Liver (tissue), 10 donors: ENCODE results near the gene DHH. TPM values are rescaled to one million over a fixed set of nuclear protein-coding genes. Genes with fewer than 3 reads are reported as not detected.

Experiments used
- DNase-seq: peaks from one replicate; pipeline ENCODE4 v3.0.0-alpha.2; 2017; ENCODE audit warnings: low spot score
- H3K27ac ChIP-seq, 2 donors: one replicate each; pipeline ENCODE4 v1.7.0; 2013; ENCODE audit warnings: inconsistent platforms in 2 of 2, low read length in 2 of 2, control low read depth in 1 of 2, low read depth in 1 of 2, mild to moderate bottlenecking in 1 of 2
- H3K27me3 ChIP-seq, 4 donors: one replicate each; pipeline versions ENCODE4 v1.6.1 to v1.7.0; 2013; ENCODE audit warnings: low read length in 3 of 4, inconsistent platforms in 1 of 4, mild to moderate bottlenecking in 1 of 4, moderate library complexity in 1 of 4; ENCODE audit not compliant: control insufficient read depth in 4 of 4, insufficient read depth in 4 of 4
- H3K36me3 ChIP-seq, 4 donors: one replicate each; pipeline versions ENCODE4 v1.6.1 to v1.7.0; 2013; ENCODE audit warnings: low read length in 3 of 4, mild to moderate bottlenecking in 3 of 4, low read depth in 1 of 4, moderate library complexity in 1 of 4; ENCODE audit not compliant: control insufficient read depth in 4 of 4, insufficient read depth in 3 of 4
- H3K4me1 ChIP-seq, 4 donors: one replicate each; pipeline versions ENCODE4 v1.6.1 to v1.7.0; 2013; ENCODE audit warnings: low read length in 3 of 4, mild to moderate bottlenecking in 3 of 4, moderate library complexity in 1 of 4; ENCODE audit not compliant: control insufficient read depth in 4 of 4, insufficient read depth in 4 of 4
- H3K4me3 ChIP-seq, 3 donors: one replicate each; pipeline versions ENCODE4 v1.6.1 to v1.7.0; 2013; ENCODE audit warnings: low read length in 3 of 3, control low read depth in 1 of 3, low read depth in 1 of 3, mild to moderate bottlenecking in 1 of 3
- H3K9ac ChIP-seq, 2 donors: one replicate each; pipeline ENCODE4 v1.7.0; 2013; ENCODE audit warnings: low read length in 2 of 2, mild to moderate bottlenecking in 2 of 2, moderate library complexity in 2 of 2, control low read depth in 1 of 2, low read depth in 1 of 2
- H3K9me3 ChIP-seq, 4 donors: one replicate each; pipeline versions ENCODE4 v1.6.1 to v1.7.0; 2013; ENCODE audit warnings: low read length in 3 of 4; ENCODE audit not compliant: control insufficient read depth in 4 of 4
- ATF3 ChIP-seq: IDR thresholded peaks from 2 replicates; pipeline ENCODE4 v1.6.1; 2016; ENCODE audit warnings: antibody characterized with exemption
- CTCF ChIP-seq: fragments of 150-350 bp; IDR thresholded peaks from 2 replicates; pipeline ENCODE4 v1.5.1; 2017; ENCODE audit warnings: improper control_type of control experiment, low read depth, low read length; ENCODE audit not compliant: missing input control
- EGR1 ChIP-seq, 2 donors: IDR thresholded peaks; 2 replicates each; pipeline ENCODE4 v1.6.1; 2016 to 2018; ENCODE audit warnings: antibody characterized with exemption in 2 of 2, low read depth in 2 of 2
- FOXA1 ChIP-seq: IDR thresholded peaks from 2 replicates; pipeline ENCODE4 v1.6.1; 2016; ENCODE audit warnings: antibody characterized with exemption
- FOXA2 ChIP-seq: IDR thresholded peaks from 2 replicates; pipeline ENCODE4 v1.6.1; 2016; ENCODE audit warnings: antibody characterized with exemption
- GABPA ChIP-seq, 2 donors: IDR thresholded peaks in 1 of 2; conservative IDR thresholded peaks in 1 of 2; 2 replicates each; pipeline ENCODE4 v1.6.1; 2016; ENCODE audit warnings: antibody characterized with exemption in 2 of 2, mild to moderate bottlenecking in 1 of 2, moderate library complexity in 1 of 2
- HNF4A ChIP-seq, 2 donors: conservative IDR thresholded peaks; 2 replicates each; pipeline ENCODE4 v1.6.1; 2016; ENCODE audit warnings: antibody characterized with exemption in 2 of 2, mild to moderate bottlenecking in 2 of 2
- HNF4G ChIP-seq: IDR thresholded peaks from 2 replicates; pipeline ENCODE4 v1.6.1; 2016; ENCODE audit warnings: antibody characterized with exemption
- JUND ChIP-seq, 2 donors: IDR thresholded peaks; 2 replicates each; pipeline ENCODE4 v1.6.1; 2016; ENCODE audit warnings: antibody characterized with exemption in 2 of 2
- MAX ChIP-seq: IDR thresholded peaks from 2 replicates; pipeline ENCODE4 v1.6.1; 2016; ENCODE audit warnings: antibody characterized with exemption
- NR2F2 ChIP-seq: IDR thresholded peaks from 2 replicates; pipeline ENCODE4 v1.6.1; 2016; ENCODE audit warnings: antibody characterized with exemption
- REST ChIP-seq: IDR thresholded peaks from 2 replicates; pipeline ENCODE4 v1.6.1; 2016; ENCODE audit warnings: antibody characterized with exemption, mild to moderate bottlenecking
- RXRA ChIP-seq, 2 donors: IDR thresholded peaks; 2 replicates each; pipeline ENCODE4 v1.6.1; 2017 to 2018; ENCODE audit warnings: antibody characterized with exemption in 2 of 2, mild to moderate bottlenecking in 1 of 2
- SP1 ChIP-seq: IDR thresholded peaks from 2 replicates; pipeline ENCODE4 v1.6.1; 2018; ENCODE audit warnings: antibody characterized with exemption, mild to moderate bottlenecking
- YY1 ChIP-seq: IDR thresholded peaks from 2 replicates; pipeline ENCODE4 v1.6.1; 2016; ENCODE audit warnings: antibody characterized with exemption, mild to moderate bottlenecking
- ZBTB33 ChIP-seq: IDR thresholded peaks from 2 replicates; pipeline ENCODE4 v1.6.1; 2016; ENCODE audit warnings: antibody characterized with exemption
- WGBS: extraction: QIAGEN DNeasy Blood & Tissue Kit; methylation state at CpG from one replicate; pipeline ENCODE4 v1.1.7; 2013; 5-methylcytosine and 5-hydroxymethylcytosine counted together
- polyA plus RNA-seq, 2 donors: library from polyadenylated mRNA; stranded (reverse) in 1 of 2; unstranded in 1 of 2; fragments of 200-250 nt in 1 of 2; fragments of >200 nt in 1 of 2; fragmentation: Nextera tagmentation in 1 of 2; extraction: Ambion mirVana in 1 of 2; gene quantifications; one replicate each; pipeline versions ENCODE4 v1.2.1 to v1.2.3, GENCODE V29; 2013 to 2015
- small RNA-seq: library from RNA; depleted of rRNA; stranded (forward); fragments of <200 nt; gene quantifications from one replicate; pipeline ENCODE3, GENCODE V24; 2014
- total RNA-seq, 2 donors: library from RNA; depleted of rRNA; stranded (reverse); fragments of >200 nt; gene quantifications; one replicate each; pipeline ENCODE4 v1.2.3, GENCODE V29; 2014
- donor health status: healthy.
- donor health status: healthy.
- donor health status: healthy.
- donor health status: healthy.
- donor health status: healthy.

Gene DHH
- total and polyA plus RNA-seq, 4 donors, result 0.08 to 0.09 (median 0.09) TPM; not detected in 1

- Histone ChIP-seq H3K9me3 (no peaks in the 10 kb centered on the region), H3K4me1 (no peaks in the 10 kb centered on the region), H3K27ac (no peak overlapping the region), H3K9ac (no peak overlapping the region), H3K36me3 (peaks cover 21 to 92% (median 57%) of the 10 kb centered on the region in 4 donors), H3K27me3 (no peaks in the 10 kb centered on the region), H3K4me3 (no peak overlapping the region)
- no peak for DNase-seq
- 94% methylated on average over 9 of the region's 9 CpGs for WGBS
- no peak for TF ChIP-seq HNF4G
- TF ChIP-seq EGR1 (IDR thresholded peaks at IDR 0.05; ENCODE audit: low read depth in 2 of 2), result no peak
- TF ChIP-seq FOXA2, result no peak
- no peak for TF ChIP-seq NR2F2
- TF ChIP-seq YY1, result no peak
- TF ChIP-seq HNF4A (conservative IDR thresholded peaks at IDR 0.05), result no peak
- no peak for TF ChIP-seq ZBTB33
- no peak for TF ChIP-seq JUND (IDR thresholded peaks at IDR 0.05)
- no peak for TF ChIP-seq MAX
- TF ChIP-seq CTCF, result no peak
- TF ChIP-seq ATF3, result no peak
- TF ChIP-seq FOXA1, result no peak
- TF ChIP-seq REST, result no peak
- no peak for TF ChIP-seq SP1
- TF ChIP-seq GABPA (IDR thresholded peaks at IDR 0.05 in 1 of 2, conservative IDR thresholded peaks at IDR 0.05 in 1 of 2), result no peak
- TF ChIP-seq RXRA (IDR thresholded peaks at IDR 0.05), result no peak
Measured at GRCh38 chr12:49037111-49037946, 57.3 kb downstream of the DHH start.

Small RNA genes lying within 50 kb of the gene (small RNA-seq; reads per million reads assigned to genes)
- not detected for gene RF00019

Other genes with a start within 250 kb of the DHH start
- gene DDX23, start 242.6 kb downstream of the DHH start, total RNA-seq, result 10 to 100 TPM; 34.4 to 60.6 TPM
- 10 to 100 TPM; 16.9 to 25.1 TPM for gene DDX23, start 242.6 kb downstream of the DHH start, polyA plus RNA-seq
- gene RND1, start 228.9 kb downstream of the DHH start, total RNA-seq, result 1 to 10 TPM; 7.7 to 8.5 TPM
- 10 to 100 TPM in 1 of 2 donors, 1 to 10 TPM in 1; 8.5 to 16.5 TPM for gene RND1, start 228.9 kb downstream of the DHH start, polyA plus RNA-seq
- 10 to 100 TPM; 28.6 to 37.3 TPM for gene FKBP11, start 169.3 kb downstream of the DHH start, total RNA-seq
- 100 to 1,000 TPM in 1 of 2 donors, 10 to 100 TPM in 1; 92.5 to 162 TPM for gene FKBP11, start 169.3 kb downstream of the DHH start, polyA plus RNA-seq
- gene ARF3, start 137.3 kb downstream of the DHH start, total RNA-seq, result 10 to 100 TPM; 17.1 to 21.6 TPM
- 10 to 100 TPM; 14.1 to 29.5 TPM for gene ARF3, start 137.3 kb downstream of the DHH start, polyA plus RNA-seq
- under 1 TPM in 1 of 2 donors, not detected in 1; 0.08 TPM for gene WNT10B, start 123.1 kb downstream of the DHH start, total RNA-seq
- under 1 TPM in 1 of 2 donors, not detected in 1; 0.05 TPM for gene WNT10B, start 123.1 kb downstream of the DHH start, polyA plus RNA-seq
- not detected for gene WNT1, start 116.5 kb downstream of the DHH start, total RNA-seq
- not detected for gene WNT1, start 116.5 kb downstream of the DHH start, polyA plus RNA-seq
- gene DDN, start 95.4 kb downstream of the DHH start, total RNA-seq, result under 1 TPM in 1 of 2 donors, not detected in 1; 0.09 TPM
- gene DDN, start 95.4 kb downstream of the DHH start, polyA plus RNA-seq, result not detected
- gene PRKAG1, start 76.0 kb downstream of the DHH start, total RNA-seq, result 10 to 100 TPM; 18.3 to 23.4 TPM
- gene PRKAG1, start 76.0 kb downstream of the DHH start, polyA plus RNA-seq, result 10 to 100 TPM; 15.5 to 31.5 TPM
- 10 to 100 TPM; 39.6 to 53.8 TPM for gene KMT2D, start 34.0 kb downstream of the DHH start, total RNA-seq
- 10 to 100 TPM in 1 of 2 donors, 1 to 10 TPM in 1; 4.5 to 10.3 TPM for gene KMT2D, start 34.0 kb downstream of the DHH start, polyA plus RNA-seq
- 1 to 10 TPM in 1 of 2 donors, not detected in 1; 1.2 TPM for gene RHEBL1, start 24.8 kb downstream of the DHH start, total RNA-seq
- gene RHEBL1, start 24.8 kb downstream of the DHH start, polyA plus RNA-seq, result under 1 TPM; 0.29 to 0.36 TPM
- gene LMBR1L, start 16.0 kb upstream of the DHH start, total RNA-seq, result 10 to 100 TPM; 13.0 to 23.7 TPM
- 10 to 100 TPM in 1 of 2 donors, 1 to 10 TPM in 1; 9.3 to 10.5 TPM for gene LMBR1L, start 16.0 kb upstream of the DHH start, polyA plus RNA-seq
- 1,000 to 10,000 TPM in 1 of 2 donors, 100 to 1,000 TPM in 1; 161 to 1,268 TPM for gene TUBA1B, start 36.6 kb upstream of the DHH start, total RNA-seq
- gene TUBA1B, start 36.6 kb upstream of the DHH start, polyA plus RNA-seq, result 100 to 1,000 TPM; 125 to 325 TPM
- 10 to 100 TPM; 14.8 to 28.0 TPM for gene TUBA1A, start 94.3 kb upstream of the DHH start, total RNA-seq
- gene TUBA1A, start 94.3 kb upstream of the DHH start, polyA plus RNA-seq, result 10 to 100 TPM in 1 of 2 donors, 1 to 10 TPM in 1; 4.2 to 17.5 TPM
- 100 to 1,000 TPM; 102 to 103 TPM for gene TUBA1C, start 170.3 kb upstream of the DHH start, total RNA-seq
- gene TUBA1C, start 170.3 kb upstream of the DHH start, polyA plus RNA-seq, result 100 to 1,000 TPM in 1 of 2 donors, 10 to 100 TPM in 1; 54.6 to 162 TPM
- not detected for gene PRPH, start 200.3 kb upstream of the DHH start, total RNA-seq
- under 1 TPM in 1 of 2 donors, not detected in 1; 0.05 TPM for gene PRPH, start 200.3 kb upstream of the DHH start, polyA plus RNA-seq
- gene TROAP, start 228.5 kb upstream of the DHH start, total RNA-seq, result 10 to 100 TPM in 1 of 2 donors, not detected in 1; 17.5 TPM
- gene TROAP, start 228.5 kb upstream of the DHH start, polyA plus RNA-seq, result 1 to 10 TPM in 1 of 2 donors, under 1 TPM in 1; 0.97 to 2.0 TPM
- not detected for gene C1QL4, start 242.4 kb upstream of the DHH start, total RNA-seq
- gene C1QL4, start 242.4 kb upstream of the DHH start, polyA plus RNA-seq, result not detected